ENCODE results near the gene P3H3.
"Not testable (repeated sequence)": the region's sequence is repeated elsewhere in the genome, so short reads cannot be mapped to it uniquely, and the experiment has no call there.

Gene P3H3

GRCh38 chr12:6883683-6884082 is 55.5 kb downstream of the P3H3 start:
- Histone ChIP-seq H3K27ac (no peak overlapping the region), H3K4me3 (no peak overlapping the region)
- no peak for DNase-seq (ENCODE audit: low spot score)
- TF ChIP-seq CTCF (IDR thresholded peaks at IDR 0.05) = no peak

- DNase-seq (ENCODE audit: low spot score) = no peak
- H3K4me3 ChIP-seq = no peak overlapping the region
- no peak overlapping the region for H3K27ac ChIP-seq
- TF ChIP-seq CTCF (IDR thresholded peaks at IDR 0.05) = no peak
Measured at GRCh38 chr12:6884539-6884938, 56.3 kb downstream of the P3H3 start.

- not testable (repeated sequence) for H3K4me3 ChIP-seq; DNase-seq (ENCODE audit: low spot score); H3K27ac ChIP-seq
Measured at GRCh38 chr12:6886206-6886999, 58.2 kb downstream of the P3H3 start.

GRCh38 chr12:6887460-6887859 is 59.3 kb downstream of the P3H3 start:
- no peak overlapping the region for H3K27ac ChIP-seq
- no peak for DNase-seq (ENCODE audit: low spot score)
- no peak overlapping the region for H3K4me3 ChIP-seq
- no peak for TF ChIP-seq CTCF (IDR thresholded peaks at IDR 0.05)

GRCh38 chr12:6888360-6888759 is 60.2 kb downstream of the P3H3 start:
- H3K4me3 ChIP-seq = no peak overlapping the region
- no peak for DNase-seq (ENCODE audit: low spot score)
- TF ChIP-seq CTCF (IDR thresholded peaks at IDR 0.05) = no peak
- no peak overlapping the region for H3K27ac ChIP-seq

- H3K4me3 ChIP-seq; DNase-seq (ENCODE audit: low spot score); H3K27ac ChIP-seq: not testable (repeated sequence)
Measured at GRCh38 chr12:6888794-6889193, 60.6 kb downstream of the P3H3 start.

All from coronary artery (tissue), 2 donors.